ENCODE results near the gene GANAB. TPM values are rescaled to one million over a fixed set of nuclear protein-coding genes. Genes with fewer than 3 reads are reported as not detected.

Gene GANAB
- total and polyA plus RNA-seq, 2 of the 13 experiments (the other 11 are each of a cell fraction or from before 2014, with no cell fraction given), result 99.5 to 234 TPM

GRCh38 chr11:62601372-62602140, 44.9 kb downstream of the GANAB start, which contains the start of gene MTA2 (continued):
- TF ChIP-seq ZNF430 (CRISPR knock-in tag; IDR thresholded peaks at IDR 0.05), result peak; percentile 75; the same call in 1 of the 2 replicates
- TF ChIP-seq ZNF282 (IDR thresholded peaks at IDR 0.05; ENCODE audit: partially characterized antibody), result no peak
- peak; percentile 76; the same call in 1 of the 2 replicates for TF ChIP-seq ELF3 (CRISPR knock-in tag; IDR thresholded peaks at IDR 0.05)
- TF ChIP-seq HMG20B (CRISPR knock-in tag; conservative IDR thresholded peaks at IDR 0.05), result no peak
- no peak for TF ChIP-seq RAD21 (CRISPR knock-in tag; IDR thresholded peaks at IDR 0.05)
- no peak for TF ChIP-seq FOSL2 (CRISPR knock-in tag; IDR thresholded peaks at IDR 0.05)
- TF ChIP-seq PCBP2 (optimal IDR thresholded peaks at IDR 0.05; ENCODE audit: low read depth, low read length, poor library complexity, severe bottlenecking), result no peak
- peak; percentile 90 for TF ChIP-seq ZFX (CRISPR knock-in tag; IDR thresholded peaks at IDR 0.05; ENCODE audit: low read depth)
- no peak for TF ChIP-seq HDAC6 (IDR thresholded peaks at IDR 0.05; ENCODE audit: low read depth, low read length)
- peak; percentile 96 for TF ChIP-seq KDM2A (CRISPR knock-in tag; IDR thresholded peaks at IDR 0.05; ENCODE audit: borderline replicate concordance, low read depth)
- TF ChIP-seq STAG1 (CRISPR knock-in tag; IDR thresholded peaks at IDR 0.05), result no peak
- TF ChIP-seq SMARCE1 (IDR thresholded peaks at IDR 0.05; ENCODE audit: borderline replicate concordance), result no peak
- TF ChIP-seq POGK (CRISPR knock-in tag; conservative IDR thresholded peaks at IDR 0.05), result peak; percentile 73
- no peak for TF ChIP-seq ZNF230 (CRISPR knock-in tag; IDR thresholded peaks at IDR 0.05)
- TF ChIP-seq, protein P1, sequence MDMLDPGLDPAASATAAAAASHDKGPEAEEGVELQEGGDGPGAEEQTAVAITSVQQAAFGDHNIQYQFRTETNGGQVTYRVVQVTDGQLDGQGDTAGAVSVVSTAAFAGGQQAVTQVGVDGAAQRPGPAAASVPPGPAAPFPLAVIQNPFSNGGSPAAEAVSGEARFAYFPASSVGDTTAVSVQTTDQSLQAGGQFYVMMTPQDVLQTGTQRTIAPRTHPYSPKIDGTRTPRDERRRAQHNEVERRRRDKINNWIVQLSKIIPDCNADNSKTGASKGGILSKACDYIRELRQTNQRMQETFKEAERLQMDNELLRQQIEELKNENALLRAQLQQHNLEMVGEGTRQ (IDR thresholded peaks at IDR 0.05; ENCODE audit: low read depth, low read length), result no peak
- TF ChIP-seq, protein P1 (CRISPR knock-in tag; IDR thresholded peaks at IDR 0.05; ENCODE audit: borderline replicate concordance), result no peak
- peak; percentile 34; the same call in 1 of the 2 replicates for TF ChIP-seq SALL2 (CRISPR knock-in tag; IDR thresholded peaks at IDR 0.05)
- TF ChIP-seq ZNF530 (CRISPR knock-in tag; IDR thresholded peaks at IDR 0.05; ENCODE audit: low read depth), result no peak
